HepG2 (cell line): Measurements from ENCODE around the gene KCNA1. TPM values are rescaled to one million over a fixed set of nuclear protein-coding genes. Genes with fewer than 3 reads are reported as not detected.

Experiments
- ATAC-seq: fragments of 200-7000 bp; cut with Tn5 transposase; 3 replicates; pipeline ENCODE4 v1.9.1; 2020; ENCODE audit warnings: mild to moderate bottlenecking, moderate library complexity
- BruUV-seq: library from RNA; stranded (reverse); fragments of 400-500 nt; replicated peaks from 2 replicates; lab custom pipeline; 2021; lab: Mats Ljungman, UMichigan
- CTCF ChIA-PET: fragments of 300-600 bp; formaldehyde crosslinking; extraction: SDS; loops from one replicate; lab custom pipeline; 2021; ENCODE audit warnings: low total read pairs, inconsistent platforms, low intra/inter-chr PET ratio; lab: Yijun Ruan, JAX
- POLR2A ChIA-PET: fragments of 350-600 bp; sonication (Branson Sonifier 250); formaldehyde crosslinking; loops from one replicate; lab custom pipeline; 2020; ENCODE audit warnings: antibody characterized with exemption, inconsistent platforms; lab: Yijun Ruan, JAX
- DNase-seq: peaks from one replicate; pipeline ENCODE4 v3.0.0-alpha.2; 2015; ENCODE audit warnings: low spot score
- FAIRE-seq: peaks from 3 replicates; lab custom pipeline; 2011; peaks lifted over from hg19 to GRCh38; lab: Jason Lieb, UNC
- H2AFZ ChIP-seq: one replicate; pipeline ENCODE4 v1.6.1; 2011; ENCODE audit warnings: low read length, inconsistent platforms
- H3K27ac ChIP-seq: fragments of 300-600 bp; 3 replicates; pipeline ENCODE4 v1.8.0; 2011; ENCODE audit warnings: mixed run types, mild to moderate bottlenecking, mixed read lengths, low read length, inconsistent platforms; ENCODE audit not compliant: insufficient read depth; ENCODE audit errors: extremely low read length
- H3K27me3 ChIP-seq, 2 experiments: fragments of 200-600 bp in 1 of 2; 2 replicates in 1 of 2; 3 replicates in 1 of 2; pipeline versions ENCODE4 v1.6.0 to v1.8.0; 2011; ENCODE audit warnings: low read length in 2 of 2, mild to moderate bottlenecking in 2 of 2, moderate library complexity in 2 of 2, inconsistent platforms in 1 of 2; ENCODE audit not compliant: insufficient read depth in 2 of 2, control insufficient read depth in 1 of 2
- H3K36me3 ChIP-seq, 2 experiments: fragments of 200-600 bp in 1 of 2; replicated peaks in 1 of 2; 2 replicates in 1 of 2; 3 replicates in 1 of 2; pipeline versions ENCODE4 v1.5.1 to v1.8.0; 2011; ENCODE audit warnings: low read length in 2 of 2, inconsistent platforms in 1 of 2; ENCODE audit not compliant: insufficient read depth in 2 of 2, control insufficient read depth in 1 of 2
- H3K4me1 ChIP-seq: 2 replicates; pipeline ENCODE4 v1.5.1; 2012; ENCODE audit warnings: low read length, inconsistent platforms; ENCODE audit not compliant: insufficient read depth
- H3K4me2 ChIP-seq: 2 replicates; pipeline ENCODE4 v1.6.0; 2011; ENCODE audit warnings: low read depth, low read length, inconsistent platforms
- H3K4me3 ChIP-seq, 3 experiments: fragments of 200-600 bp in 1 of 3; sonication (generic), shearing (Covaris generic) in 1 of 3; replicated peaks in 1 of 3; 2 replicates each; pipeline ENCODE4 v1.5.1; 2011 to 2016; ENCODE audit warnings: low read length in 3 of 3, inconsistent platforms in 2 of 3, low read depth in 2 of 3, mild to moderate bottlenecking in 2 of 3, control low read depth in 1 of 3, mixed read lengths in 1 of 3; ENCODE audit not compliant: insufficient read depth in 1 of 3
- H3K79me2 ChIP-seq: one replicate; pipeline ENCODE4 v1.6.1; 2011; ENCODE audit warnings: low read length, inconsistent platforms; ENCODE audit not compliant: insufficient read depth
- H3K9ac ChIP-seq: 2 replicates; pipeline ENCODE4 v1.6.0; 2011; ENCODE audit warnings: mild to moderate bottlenecking, low read depth, low read length, inconsistent platforms; ENCODE audit not compliant: insufficient read depth
- H3K9me3 ChIP-seq: 2 replicates; pipeline ENCODE4 v1.5.1; 2012; ENCODE audit warnings: mild to moderate bottlenecking, low read length
- H4K20me1 ChIP-seq: 2 replicates; pipeline ENCODE4 v1.6.0; 2011; ENCODE audit warnings: inconsistent platforms, mild to moderate bottlenecking, low read length, moderate library complexity; ENCODE audit not compliant: insufficient read depth
- ATF5 ChIP-seq: sonication (generic); formaldehyde crosslinking; IDR thresholded peaks from 2 replicates; pipeline ENCODE4 v1.4.0; 2020; ENCODE audit warnings: mild to moderate bottlenecking, low read depth, missing genetic modification reagents
- ATF6 ChIP-seq: sonication (generic); formaldehyde crosslinking; conservative IDR thresholded peaks from 2 replicates; pipeline ENCODE4 v1.4.0; 2020; ENCODE audit warnings: missing genetic modification reagents
- CEBPZ ChIP-seq: IDR thresholded peaks from 2 replicates; pipeline ENCODE4 v1.6.1; 2012; ENCODE audit warnings: low read length, improper control_type of control experiment
- EP300 ChIP-seq, 3 experiments: sonication (generic) in 1 of 3; formaldehyde crosslinking in 1 of 3; IDR thresholded peaks; 2 replicates each; pipeline versions ENCODE4 v1.5.1 to v1.6.1; 2011 to 2020; ENCODE audit warnings: low read depth in 2 of 3, low read length in 2 of 3, borderline replicate concordance in 1 of 3, improper control_type of control experiment in 1 of 3, mild to moderate bottlenecking in 1 of 3, missing genetic modification reagents in 1 of 3, moderate library complexity in 1 of 3
- GLI4 ChIP-seq: sonication (generic); formaldehyde crosslinking; IDR thresholded peaks from 2 replicates; pipeline ENCODE4 v1.5.1; 2020; ENCODE audit warnings: missing genetic modification reagents, mild to moderate bottlenecking, moderate library complexity, borderline replicate concordance
- JUND ChIP-seq: sonication (generic); formaldehyde crosslinking; IDR thresholded peaks from 2 replicates; pipeline ENCODE4 v1.8.0; 2022; ENCODE audit warnings: mild to moderate bottlenecking, missing genetic modification reagents
- MAX ChIP-seq: IDR thresholded peaks from 2 replicates; pipeline ENCODE4 v1.6.1; 2012; ENCODE audit warnings: inconsistent platforms
- RARG ChIP-seq: sonication (generic); formaldehyde crosslinking; IDR thresholded peaks from 2 replicates; pipeline ENCODE4 v1.4.0; 2020; ENCODE audit warnings: low read depth, mild to moderate bottlenecking, missing genetic modification reagents
- THAP8 ChIP-seq: sonication (generic); formaldehyde crosslinking; IDR thresholded peaks from 2 replicates; pipeline ENCODE4 v1.5.1; 2020; ENCODE audit warnings: missing genetic modification reagents, mild to moderate bottlenecking, borderline replicate concordance
- ZBTB3 ChIP-seq: sonication (generic); formaldehyde crosslinking; IDR thresholded peaks from 2 replicates; pipeline ENCODE4 v1.4.0; 2020; ENCODE audit warnings: low read depth, mild to moderate bottlenecking, moderate library complexity, missing genetic modification reagents, borderline replicate concordance
- ZNF547 ChIP-seq: sonication (generic); formaldehyde crosslinking; IDR thresholded peaks from 2 replicates; pipeline ENCODE4 v1.5.1; 2020; ENCODE audit warnings: mild to moderate bottlenecking, missing genetic modification reagents
- ZNF749 ChIP-seq: sonication (generic); formaldehyde crosslinking; IDR thresholded peaks from 2 replicates; pipeline ENCODE4 v1.8.0; 2022; ENCODE audit warnings: mild to moderate bottlenecking, missing genetic modification reagents, moderate library complexity, borderline replicate concordance
- ZSCAN21 ChIP-seq: sonication (generic); formaldehyde crosslinking; IDR thresholded peaks from 2 replicates; pipeline ENCODE4 v1.8.0; 2022; ENCODE audit warnings: mild to moderate bottlenecking, missing genetic modification reagents, moderate library complexity, borderline replicate concordance
- WGBS: methylation state at CpG from one replicate; pipeline ENCODE4 v1.1.6; 2017; ENCODE audit warnings: low lambda C conversion rate; 5-methylcytosine and 5-hydroxymethylcytosine counted together
- in situ Hi-C: cut with HindIII; loops from 2 replicates; pipeline ENCODE4 v1.10.0; 2017; ENCODE audit warnings: low pct_unique_long_range_greater_than_20kb; ENCODE audit not compliant: extremely low pct_ligation_motif_present
- intact Hi-C: fragments of 100-400 bp; cut with micrococcal nuclease; formaldehyde crosslinking; loops from one replicate; pipeline ENCODE4 v1.10.0; 2022; ENCODE audit not compliant: unreplicated experiment
- polyA plus RNA-seq, 8 experiments: library from polyadenylated mRNA; depleted of rRNA in 3 of 8; stranded (reverse) in 7 of 8; unstranded in 1 of 8; fragments of >200 nt; fragmentation: Illumina TruSeq in 4 of 8; extraction: Trizol in 4 of 8; gene quantifications; 2 replicates each; pipeline versions ENCODE4 v1.2.1 to v1.2.3, GENCODE V29; 2011 to 2016; ENCODE audit warnings: low read depth in 4 of 8, missing spikeins in 1 of 8, mixed read lengths in 1 of 8; ENCODE audit not compliant: insufficient read depth in 1 of 8
- total RNA-seq, 5 experiments: library from RNA; depleted of rRNA; stranded (reverse); fragments of >200 nt; fragmentation: Illumina TruSeq; extraction: Trizol; gene quantifications; 2 replicates each; pipeline ENCODE4 v1.2.3, GENCODE V29; 2016; ENCODE audit warnings: low read depth in 1 of 5

The KCNA1 gene
- total and polyA plus RNA-seq, 2 of the 13 experiments (the other 11 are each of a cell fraction or from before 2014, with no cell fraction given) = not detected

- no peak for TF ChIP-seq ATF5 (CRISPR knock-in tag)
- TF ChIP-seq EP300 (IDR thresholded peaks at IDR 0.05; ENCODE audit: low read depth in 2 of 2, low read length in 2 of 2) = no peak
- no peak for TF ChIP-seq EP300 (CRISPR knock-in tag; IDR thresholded peaks at IDR 0.05; ENCODE audit: borderline replicate concordance)
- TF ChIP-seq CEBPZ = no peak
- no peak for TF ChIP-seq ZNF547 (CRISPR knock-in tag)
Observed at GRCh38 chr12:4881266-4882064, 28.2 kb upstream of the KCNA1 start (continued).

GRCh38 chr12:4891866-4892265 is 17.8 kb upstream of the KCNA1 start:
- H3K9ac ChIP-seq = no peak overlapping the region
- DNase-seq (no peak), FAIRE-seq (no peak), ATAC-seq (no peak)
- H3K4me2 ChIP-seq = no peak overlapping the region
- ChIA-PET POLR2A (no interaction called here), CTCF (no interaction called here)
- 18% methylated on average over 5 of the region's 5 CpGs for WGBS
- no peaks in the 10 kb centered on the region for H4K20me1 ChIP-seq
- no peak overlapping the region for H3K4me3 ChIP-seq
- in situ Hi-C loops = no loop called here
- H3K79me2 ChIP-seq = no peaks in the 10 kb centered on the region
- H3K27me3 ChIP-seq = peaks cover 0 to 5% of the 10 kb centered on the region in 2 experiments; a peak in 2 of 5 replicates
- H3K36me3 ChIP-seq = no peaks in the 10 kb centered on the region
- no peak overlapping the region for H2AFZ ChIP-seq
- no peak overlapping the region for H3K27ac ChIP-seq
- intact Hi-C loops = no loop called here
- no peaks in the 10 kb centered on the region for H3K4me1 ChIP-seq
- no TSS peak for BruUV-seq
- H3K9me3 ChIP-seq = no peaks in the 10 kb centered on the region
- no peak for TF ChIP-seq MAX
- no peak for TF ChIP-seq ZBTB3 (CRISPR knock-in tag)
- TF ChIP-seq JUND (CRISPR knock-in tag) = no peak
- no peak for TF ChIP-seq RARG (CRISPR knock-in tag)
- no peak for TF ChIP-seq ZSCAN21 (CRISPR knock-in tag)
- no peak for TF ChIP-seq ZNF749 (CRISPR knock-in tag)
- TF ChIP-seq ATF6 (CRISPR knock-in tag) = no peak
- no peak for TF ChIP-seq THAP8 (CRISPR knock-in tag)
- no peak for TF ChIP-seq GLI4
